K562 (cell line): Measurements from ENCODE around the gene FGF11. TPM values are rescaled to one million over a fixed set of nuclear protein-coding genes. Genes with fewer than 3 reads are reported as not detected.

ENCODE experiments used
- ATAC-seq: fragments of 200-7000 bp; cut with Tn5 transposase; 3 replicates; pipeline ENCODE4 v1.9.1; 2020; ENCODE audit warnings: moderate library complexity
- BruUV-seq: library from RNA; stranded (reverse); fragments of 400-500 nt; replicated peaks from 2 replicates; lab custom pipeline; 2021; lab: Mats Ljungman, UMichigan
- CTCF ChIA-PET: fragments of 300-600 bp; formaldehyde crosslinking; extraction: SDS; loops from one replicate; lab custom pipeline; 2021; ENCODE audit warnings: low intra/inter-chr PET ratio; lab: Yijun Ruan, JAX
- POLR2A ChIA-PET: fragments of 300-600, 350-650 bp; sonication (Branson Sonifier 250); formaldehyde crosslinking; extraction: SDS; loops from one replicate; lab custom pipeline; 2021; ENCODE audit warnings: antibody characterized with exemption, inconsistent platforms; lab: Yijun Ruan, JAX
- DNase-seq, 4 experiments: peaks; one replicate each; pipeline versions ENCODE4 v3.0.0 to v3.0.0-alpha.2; 2011 to 2018; ENCODE audit warnings: low spot score in 3 of 4, mixed read lengths in 3 of 4; ENCODE audit errors: extremely low read depth in 1 of 4
- FAIRE-seq: peaks from 2 replicates; lab custom pipeline; 2011; peaks lifted over from hg19 to GRCh38; lab: Jason Lieb, UNC
- H2AFZ ChIP-seq: 2 replicates; pipeline ENCODE4 v1.6.0; 2011; ENCODE audit warnings: low read depth, low read length, control low read depth, inconsistent platforms
- H3K27ac ChIP-seq: fragments of 200-600 bp; 3 replicates; pipeline ENCODE4 v1.8.0; 2011; ENCODE audit warnings: low read depth, mild to moderate bottlenecking, control low read depth, inconsistent platforms, low read length, moderate library complexity, mixed read lengths; ENCODE audit errors: extremely low read depth
- H3K27me3 ChIP-seq, 2 experiments: fragments of 300-600 bp in 1 of 2; 2 replicates in 1 of 2; 3 replicates in 1 of 2; pipeline versions ENCODE4 v1.6.0 to v1.8.0; 2011; ENCODE audit warnings: inconsistent platforms in 2 of 2, low read length in 2 of 2, mild to moderate bottlenecking in 1 of 2, mixed read lengths in 1 of 2, moderate library complexity in 1 of 2; ENCODE audit not compliant: control insufficient read depth in 2 of 2, insufficient read depth in 2 of 2
- H3K36me3 ChIP-seq: fragments of 300-600 bp; 3 replicates; pipeline ENCODE4 v1.8.0; 2011; ENCODE audit warnings: mild to moderate bottlenecking, low read length, inconsistent platforms; ENCODE audit not compliant: control insufficient read depth, insufficient read depth
- H3K4me1 ChIP-seq, 2 experiments: fragments of 200-600 bp in 1 of 2; replicated peaks in 1 of 2; 2 replicates in 1 of 2; 3 replicates in 1 of 2; pipeline versions ENCODE4 v1.5.1 to v1.8.0; 2011; ENCODE audit warnings: inconsistent platforms in 2 of 2, low read length in 2 of 2, mild to moderate bottlenecking in 1 of 2, mixed read lengths in 1 of 2, moderate library complexity in 1 of 2; ENCODE audit not compliant: control insufficient read depth in 2 of 2, insufficient read depth in 2 of 2
- H3K4me2 ChIP-seq: 2 replicates; pipeline ENCODE4 v1.6.1; 2011; ENCODE audit warnings: low read length, control low read depth, inconsistent platforms, mixed read lengths; ENCODE audit not compliant: insufficient read depth
- H3K4me3 ChIP-seq: fragments of 200-600 bp; sonication (generic), shearing (Covaris generic); 2 replicates; pipeline ENCODE4 v1.5.1; 2016; ENCODE audit warnings: control low read depth, inconsistent platforms
- H3K79me2 ChIP-seq: fragments of 200-600 bp; 3 replicates; pipeline ENCODE4 v1.8.0; 2011; ENCODE audit warnings: low read length, inconsistent platforms; ENCODE audit not compliant: control insufficient read depth, insufficient read depth
- H3K9ac ChIP-seq, 2 experiments: 2 replicates each; pipeline versions ENCODE4 v1.6.0 to v1.6.1; 2011; ENCODE audit warnings: low read depth in 2 of 2, low read length in 2 of 2, control low read depth in 1 of 2, inconsistent platforms in 1 of 2, mild to moderate bottlenecking in 1 of 2, mixed read lengths in 1 of 2; ENCODE audit not compliant: insufficient read depth in 1 of 2
- H3K9me1 ChIP-seq: one replicate; pipeline ENCODE4 v1.6.0; 2011; ENCODE audit warnings: inconsistent platforms, mild to moderate bottlenecking, low read length, moderate library complexity; ENCODE audit not compliant: control insufficient read depth, insufficient read depth
- H3K9me3 ChIP-seq: replicated peaks from 2 replicates; pipeline ENCODE4 v1.5.1; 2011; ENCODE audit warnings: low read depth, low read length, inconsistent platforms; ENCODE audit not compliant: control insufficient read depth, insufficient read depth
- H4K20me1 ChIP-seq: replicated peaks from 2 replicates; pipeline ENCODE4 v1.6.1; 2011; ENCODE audit warnings: low read length, inconsistent platforms, mixed read lengths; ENCODE audit not compliant: control insufficient read depth, insufficient read depth
- ATF3 ChIP-seq, 2 experiments: fragments of 450-650 bp in 1 of 2; sonication (generic) in 1 of 2; formaldehyde crosslinking in 1 of 2; IDR thresholded peaks in 1 of 2; conservative IDR thresholded peaks in 1 of 2; 2 replicates each; pipeline versions ENCODE4 v1.6.1 to v1.8.1; 2016 to 2023; ENCODE audit warnings: mild to moderate bottlenecking in 2 of 2, moderate library complexity in 2 of 2, inconsistent platforms in 1 of 2, missing genetic modification reagents in 1 of 2
- ATF7 ChIP-seq: fragments of 450-650 bp; IDR thresholded peaks from 2 replicates; pipeline ENCODE4 v1.7.1; 2014; ENCODE audit warnings: mild to moderate bottlenecking, moderate library complexity
- CBFA2T3 ChIP-seq: fragments of 450-650 bp; IDR thresholded peaks from 2 replicates; pipeline ENCODE4 v1.6.1; 2017
- CREBBP ChIP-seq: IDR thresholded peaks from one replicate; pipeline ENCODE4 v1.6.1; 2012; ENCODE audit warnings: low read depth, mild to moderate bottlenecking, control low read depth, inconsistent platforms, low read length
- CTBP1 ChIP-seq: fragments of 450-650 bp; IDR thresholded peaks from 2 replicates; pipeline ENCODE4 v1.6.1; 2016; ENCODE audit warnings: borderline replicate concordance
- HDAC1 ChIP-seq, 2 experiments: fragments of 450-650 bp; IDR thresholded peaks; 2 replicates each; pipeline ENCODE4 v1.6.1; 2016 to 2017; ENCODE audit warnings: inconsistent platforms in 1 of 2, mild to moderate bottlenecking in 1 of 2, moderate library complexity in 1 of 2
- HDAC2 ChIP-seq: fragments of 450-650 bp; IDR thresholded peaks from 2 replicates; pipeline ENCODE4 v1.6.1; 2016; ENCODE audit warnings: mild to moderate bottlenecking
- JUN ChIP-seq, 2 experiments: sonication (generic) in 1 of 2; formaldehyde crosslinking in 1 of 2; IDR thresholded peaks; 2 replicates each; pipeline versions ENCODE4 v1.6.1 to v1.8.0; 2012 to 2022; ENCODE audit warnings: borderline replicate concordance in 2 of 2, mild to moderate bottlenecking in 2 of 2, improper control_type of control experiment in 1 of 2, low read depth in 1 of 2, low read length in 1 of 2, missing genetic modification reagents in 1 of 2
- KAT8 ChIP-seq: fragments of 450-650 bp; IDR thresholded peaks from 2 replicates; pipeline ENCODE4 v1.6.1; 2016; ENCODE audit warnings: low read depth, mild to moderate bottlenecking
- RCOR1 ChIP-seq, 2 experiments: IDR thresholded peaks; 2 replicates each; pipeline ENCODE4 v1.6.1; 2012; ENCODE audit warnings: low read depth in 2 of 2, low read length in 2 of 2, borderline replicate concordance in 1 of 2, improper control_type of control experiment in 1 of 2
- SLC30A9 ChIP-seq: fragments of 250-450 bp; sonication (Bioruptor Pico); IDR thresholded peaks from 2 replicates; pipeline ENCODE4 v1.8.0; 2022; ENCODE audit warnings: mild to moderate bottlenecking, moderate library complexity
- YY1 ChIP-seq, 3 experiments: IDR thresholded peaks; 2 replicates each; pipeline ENCODE4 v1.6.1; 2011; ENCODE audit warnings: low read length in 2 of 3, mild to moderate bottlenecking in 2 of 3, moderate library complexity in 2 of 3, borderline replicate concordance in 1 of 3, control low read depth in 1 of 3, low read depth in 1 of 3; ENCODE audit not compliant: insufficient read depth in 3 of 3, insufficient replicate concordance in 2 of 3, control insufficient read depth in 1 of 3, insufficient read length in 1 of 3; ENCODE audit errors: extremely low read depth in 1 of 3
- WGBS: fragments of 100-300 bp; shearing (Covaris generic); methylation state at CpG from one replicate; pipeline ENCODE4 v1.1.6; 2016; ENCODE audit warnings: low coverage, mixed read lengths; ENCODE audit not compliant: insufficient coverage; ENCODE audit errors: missing lambda C conversion rate; 5-methylcytosine and 5-hydroxymethylcytosine counted together
- in situ Hi-C: fragments of 300-500 bp; cut with MboI; formaldehyde crosslinking; loops from 4 replicates; pipeline ENCODE4 v1.15.0; 2018; ENCODE audit warnings: inconsistent platforms, mixed read lengths
- intact Hi-C: fragments of 100-400 bp; cut with micrococcal nuclease; formaldehyde crosslinking; loops from 2 replicates; pipeline ENCODE4 v1.14.2; 2022
- polyA plus RNA-seq, 8 experiments: library from polyadenylated mRNA; depleted of rRNA in 4 of 8; stranded (reverse) in 5 of 8; unstranded in 3 of 8; fragments of >200 nt; fragmentation: Nextera tagmentation in 2 of 8; fragmentation: Illumina TruSeq in 1 of 8; extraction: Ambion mirVana in 2 of 8; extraction: Trizol in 1 of 8; gene quantifications; 2 replicates each; pipeline versions ENCODE4 v1.2.1 to v1.2.3, GENCODE V29; 2011 to 2014; ENCODE audit warnings: inconsistent platforms in 1 of 8, missing spikeins in 1 of 8
- total RNA-seq, 7 experiments: library from RNA; depleted of rRNA in 6 of 7; stranded (reverse); fragments of >200 nt in 6 of 7; fragmentation: Illumina TruSeq in 2 of 7; extraction: Trizol in 2 of 7; gene quantifications; 2 replicates each; pipeline versions ENCODE4 v1.2.1 to v1.2.3, GENCODE V29; 2011 to 2021; ENCODE audit warnings: low replicate concordance in 1 of 7

The FGF11 gene
- total and polyA plus RNA-seq, 9 of the 15 experiments (the other 6 are each of a cell fraction or from before 2014, with no cell fraction given): 1.2 to 7.5 (median 3.0) TPM

- peak overlapping the region; percentile 70; the same call in 1 of the 3 replicates for H3K27ac ChIP-seq
- no peak overlapping the region for H2AFZ ChIP-seq
- ChIA-PET POLR2A (interaction anchor here (0.5 to 2.0 kb wide), 6 partner anchors 10 to 142 kb away, joined by 3 to 6 read pairs (median 4); no protein-coding TSS in a partner anchor), CTCF (no interaction called here)
- ATAC-seq (no peak), FAIRE-seq (no peak), DNase-seq (no peak)
- H3K4me3 ChIP-seq: no peak overlapping the region
- H3K27me3 ChIP-seq: no peaks in the 10 kb centered on the region
- H3K9me1 ChIP-seq: no peaks in the 10 kb centered on the region
- TF ChIP-seq JUN (IDR thresholded peaks at IDR 0.05; ENCODE audit: borderline replicate concordance, low read depth, low read length): no peak
- no peak for TF ChIP-seq JUN (CRISPR knock-in tag; IDR thresholded peaks at IDR 0.05; ENCODE audit: borderline replicate concordance)
- in situ Hi-C loops: no loop called here
- peaks cover 37% of the 10 kb centered on the region; the same call in 1 of the 3 replicates for H3K36me3 ChIP-seq
- H3K9me3 ChIP-seq: no peaks in the 10 kb centered on the region
- peak overlapping the region in 1 of 2 experiments; percentile 64; a peak in 2 of 4 replicates for H3K9ac ChIP-seq
- H3K79me2 ChIP-seq: peaks cover 14% of the 10 kb centered on the region
- H3K4me1 ChIP-seq: peaks cover 8 to 29% of the 10 kb centered on the region in 2 experiments
- no TSS peak for BruUV-seq
- 95% methylated on average over 3 of the region's 9 CpGs for WGBS
- no peaks in the 10 kb centered on the region for H4K20me1 ChIP-seq
- H3K4me2 ChIP-seq: no peak overlapping the region
- intact Hi-C loops: no loop called here
Measured at GRCh38 chr17:7466318-7466638, 27.0 kb downstream of the FGF11 start.

GRCh38 chr17:7466639-7467341 lies 27.5 kb downstream of the FGF11 start:
- no peaks in the 10 kb centered on the region for H4K20me1 ChIP-seq
- H3K27ac ChIP-seq: peak overlapping the region; percentile 70
- H3K79me2 ChIP-seq: peaks cover 19% of the 10 kb centered on the region
- DNase-seq (peak in 3 of 4 experiments; percentile 27 to 87 (median 41)), FAIRE-seq (peak; percentile 97), ATAC-seq (peak; percentile 74)
- H3K9me1 ChIP-seq: no peaks in the 10 kb centered on the region
- no peaks in the 10 kb centered on the region for H3K9me3 ChIP-seq
- ChIA-PET CTCF (no interaction called here), POLR2A (interaction anchor here (0.5 to 2.0 kb wide), 8 partner anchors 10 to 394 kb away, joined by 3 to 6 read pairs (median 4); partner anchors contain the start of gene SLC35G6)
- intact Hi-C loops: no loop called here
- in situ Hi-C loops: no loop called here
- H3K36me3 ChIP-seq: peaks cover 35% of the 10 kb centered on the region; the same call in 1 of the 3 replicates
- H3K4me3 ChIP-seq: no peak overlapping the region
- H3K27me3 ChIP-seq: no peaks in the 10 kb centered on the region
- H3K9ac ChIP-seq: peak overlapping the region in 1 of 2 experiments; percentile 64; a peak in 2 of 4 replicates
- WGBS: 0% methylated on average over 1 of the region's 16 CpGs
- H3K4me2 ChIP-seq: no peak overlapping the region
- H2AFZ ChIP-seq: no peak overlapping the region
- BruUV-seq: no TSS peak
- peaks cover 8 to 29% of the 10 kb centered on the region in 2 experiments for H3K4me1 ChIP-seq
- TF ChIP-seq RCOR1 (IDR thresholded peaks at IDR 0.05; ENCODE audit: borderline replicate concordance in 1 of 2, low read depth in 2 of 2, low read length in 2 of 2) (peak; percentile 39 to 81; a peak in 2 of 4 replicates), ATF3 (IDR thresholded peaks at IDR 0.05) (peak; percentile 23; the same call in 1 of the 2 replicates), ATF3 (CRISPR knock-in tag; conservative IDR thresholded peaks at IDR 0.05) (no peak), CBFA2T3 (peak; percentile 19; the same call in 1 of the 2 replicates), YY1 (IDR thresholded peaks at IDR 0.05; ENCODE audit: borderline replicate concordance in 1 of 3, control insufficient read depth in 1 of 3, extremely low read depth in 1 of 3, insufficient read depth in 3 of 3, insufficient read length in 1 of 3, insufficient replicate concordance in 2 of 3, low read depth in 1 of 3, low read length in 2 of 3) (peak; percentile 77 to 96 (median 89)), HDAC1 (IDR thresholded peaks at IDR 0.05) (peak in 1 of 2 experiments; percentile 47; a peak in 1 of 4 replicates), HDAC2 (0 out of 2 replicates have a peak, but pooled peaks have one; percentile 29), ATF7 (peak; percentile 45; the same call in 1 of the 2 replicates), CTBP1 (peak; percentile 73), KAT8 (peak; percentile 95), CREBBP (no peak), SLC30A9 (no peak)
